Glutamatergic neuron (in vitro differentiated cells): ENCODE results near the gene BCAT1. TPM values are rescaled to one million over a fixed set of nuclear protein-coding genes. Genes with fewer than 3 reads are reported as not detected.

Experiments used
- DNase-seq: peaks from one replicate; pipeline ENCODE4 v3.0.0; 2022
- H3K27ac Mint-ChIP-seq: one replicate; pipeline ENCODE4 v1.8.0; 2020; ENCODE audit warnings: mild to moderate bottlenecking, mixed read lengths, inconsistent platforms; ENCODE audit not compliant: unreplicated experiment
- H3K27me3 Mint-ChIP-seq: one replicate; pipeline ENCODE4 v1.8.0; 2020; ENCODE audit warnings: mild to moderate bottlenecking, moderate library complexity, mixed read lengths, inconsistent platforms; ENCODE audit not compliant: unreplicated experiment
- H3K36me3 Mint-ChIP-seq: one replicate; pipeline ENCODE4 v1.8.0; 2020; ENCODE audit warnings: mild to moderate bottlenecking, mixed read lengths, inconsistent platforms; ENCODE audit not compliant: unreplicated experiment
- H3K4me1 Mint-ChIP-seq: one replicate; pipeline ENCODE4 v1.8.0; 2020; ENCODE audit warnings: mild to moderate bottlenecking, low read depth, mixed read lengths, inconsistent platforms; ENCODE audit not compliant: unreplicated experiment
- H3K4me3 Mint-ChIP-seq: one replicate; pipeline ENCODE4 v1.8.0; 2020; ENCODE audit warnings: mild to moderate bottlenecking, mixed read lengths, inconsistent platforms; ENCODE audit not compliant: unreplicated experiment
- H3K9me3 Mint-ChIP-seq: one replicate; pipeline ENCODE4 v1.8.0; 2020; ENCODE audit warnings: mild to moderate bottlenecking, moderate library complexity, mixed read lengths, inconsistent platforms; ENCODE audit not compliant: unreplicated experiment
- CTCF ChIP-seq: fragments of 200-600 bp; sonication (generic); IDR thresholded peaks from one replicate; pipeline ENCODE4 v1.5.0; 2021; ENCODE audit not compliant: partially characterized antibody, unreplicated experiment
- total RNA-seq: library from RNA; stranded (reverse); fragmentation: NEBNext Ultra II Directional; extraction: Animal tissue kit (Norgen Biotek cat#: 25700); gene quantifications from one replicate; pipeline ENCODE4 v1.2.1, GENCODE V29; 2021; ENCODE audit not compliant: unreplicated experiment

The BCAT1 gene
- total RNA-seq, 1 donor from 2014 or later, result 401 TPM

- no peak for TF ChIP-seq CTCF
- Mint-ChIP-seq H3K27ac (no peak overlapping the region), H3K9me3 (no peaks in the 10 kb centered on the region), H3K27me3 (peaks cover 1% of the 10 kb centered on the region), H3K36me3 (no peaks in the 10 kb centered on the region), H3K4me3 (no peak overlapping the region), H3K4me1 (peaks cover 4% of the 10 kb centered on the region)
- DNase-seq, result no peak
Measured at GRCh38 chr12:24974216-24974615, 25.3 kb upstream of the BCAT1 start.

GRCh38 chr12:24972078-24972477 is 23.2 kb upstream of the BCAT1 start:
- Mint-ChIP-seq H3K4me1 (peaks cover 4% of the 10 kb centered on the region), H3K9me3 (no peaks in the 10 kb centered on the region), H3K27me3 (peaks cover 1% of the 10 kb centered on the region), H3K27ac (no peak overlapping the region), H3K4me3 (no peak overlapping the region), H3K36me3 (no peaks in the 10 kb centered on the region)
- no peak for TF ChIP-seq CTCF
- DNase-seq, result no peak

GRCh38 chr12:24970177-24970576 is 21.3 kb upstream of the BCAT1 start:
- Mint-ChIP-seq H3K36me3 (no peaks in the 10 kb centered on the region), H3K4me1 (no peaks in the 10 kb centered on the region), H3K4me3 (no peak overlapping the region), H3K9me3 (no peaks in the 10 kb centered on the region), H3K27me3 (peaks cover 1% of the 10 kb centered on the region), H3K27ac (no peak overlapping the region)
- DNase-seq, result no peak
- TF ChIP-seq CTCF, result no peak

- Mint-ChIP-seq H3K4me1 (no peaks in the 10 kb centered on the region), H3K9me3 (peaks cover 2% of the 10 kb centered on the region), H3K36me3 (no peaks in the 10 kb centered on the region), H3K4me3 (no peak overlapping the region), H3K27me3 (no peaks in the 10 kb centered on the region), H3K27ac (no peak overlapping the region)
- no peak for TF ChIP-seq CTCF
- DNase-seq, result no peak
Measured at GRCh38 chr12:24966951-24967564, 18.2 kb upstream of the BCAT1 start.

- no peak overlapping the region for H3K4me3 Mint-ChIP-seq
- H3K36me3 Mint-ChIP-seq, result no peaks in the 10 kb centered on the region
Measured at GRCh38 chr12:24964342-24964741, 15.4 kb upstream of the BCAT1 start.

More at GRCh38 chr12:24964342-24964741, 15.4 kb upstream of the BCAT1 start:
- peaks cover 2% of the 10 kb centered on the region for H3K9me3 Mint-ChIP-seq
- H3K27ac Mint-ChIP-seq, result no peak overlapping the region
- no peaks in the 10 kb centered on the region for H3K4me1 Mint-ChIP-seq
- DNase-seq, result no peak
- H3K27me3 Mint-ChIP-seq, result no peaks in the 10 kb centered on the region
- TF ChIP-seq CTCF, result no peak
